ENCODE measurements around the gene TMEM238. TPM values are rescaled to one million over a fixed set of nuclear protein-coding genes. Genes with fewer than 3 reads are reported as not detected.

The TMEM238 gene
- total and polyA plus RNA-seq, 9 of the 15 experiments (the other 6 are each of a cell fraction or from before 2014, with no cell fraction given), result 0.18 to 5.1 (median 1.3) TPM; not detected in 4

GRCh38 chr19:55339105-55339888 is 44.8 kb downstream of the TMEM238 start, which contains the start of gene KMT5C (continued):
- TF ChIP-seq ZNF699 (CRISPR knock-in tag; IDR thresholded peaks at IDR 0.05; ENCODE audit: insufficient replicate concordance) (no peak), NCOA2 (IDR thresholded peaks at IDR 0.05; ENCODE audit: partially characterized antibody in 2 of 2) (no peak), ZKSCAN1 (IDR thresholded peaks at IDR 0.05; ENCODE audit: low read depth, low read length) (peak; percentile 87), SREBF1 (IDR thresholded peaks at IDR 0.05; ENCODE audit: borderline replicate concordance, low read depth, low read length) (0 out of 2 replicates have a peak, but pooled peaks have one; percentile 83), MLLT1 (IDR thresholded peaks at IDR 0.05) (peak in 1 of 2 experiments; percentile 97; a peak in 2 of 4 replicates), ESRRA (IDR thresholded peaks at IDR 0.05; ENCODE audit: borderline replicate concordance, low read depth) (peak; percentile 10; the same call in 1 of the 2 replicates), E2F3 (CRISPR knock-in tag; IDR thresholded peaks at IDR 0.05) (no peak), E2F8 (IDR thresholded peaks at IDR 0.05; ENCODE audit: low read depth, partially characterized antibody) (peak; percentile 89), ZNF263 (CRISPR knock-in tag; IDR thresholded peaks at IDR 0.05; ENCODE audit: borderline replicate concordance) (no peak; the same call in 1 of the 2 replicates), RUNX1 (IDR thresholded peaks at IDR 0.05; ENCODE audit: low read depth) (no peak), SMAD1 (IDR thresholded peaks at IDR 0.05; ENCODE audit: low read depth, low read length, partially characterized antibody) (peak; percentile 34), STAT5A (IDR thresholded peaks at IDR 0.05; ENCODE audit: borderline replicate concordance, low read length) (no peak), MXI1 (IDR thresholded peaks at IDR 0.05; ENCODE audit: low read depth, low read length) (peak; percentile 83), RCOR1 (IDR thresholded peaks at IDR 0.05; ENCODE audit: borderline replicate concordance in 1 of 2, low read depth in 2 of 2, low read length in 2 of 2) (peak in 1 of 2 experiments; percentile 73; a peak in 2 of 4 replicates), E2F6 (IDR thresholded peaks at IDR 0.05; ENCODE audit: borderline replicate concordance in 1 of 2, extremely low read depth in 1 of 2, insufficient read depth in 1 of 2, insufficient read length in 1 of 2, low read depth in 1 of 2, low read length in 1 of 2, poor library complexity in 1 of 2, severe bottlenecking in 1 of 2) (peak; percentile 57 to 71), LCOR (CRISPR knock-in tag; IDR thresholded peaks at IDR 0.05) (0 out of 2 replicates have a peak, but pooled peaks have one; percentile 47), ARNT (IDR thresholded peaks at IDR 0.05) (0 out of 4 replicates have a peak, but pooled peaks of 1 of the 2 experiments have one; percentile 8), BHLHE40 (IDR thresholded peaks at IDR 0.05; ENCODE audit: low read length) (no peak), RB1 (IDR thresholded peaks at IDR 0.05; ENCODE audit: low read depth) (peak; percentile 79; the same call in 1 of the 2 replicates)

All from K562 (cell line).